Lower leg skin (tissue), 3 donors: ENCODE data around the gene CENPO.

ENCODE experiments used
- CTCF ChIP-seq, 3 donors: fragments of 450-650 bp; IDR thresholded peaks; one replicate each; pipeline ENCODE4 v1.5.1; 2016; ENCODE audit warnings: antibody characterized with exemption in 3 of 3, mild to moderate bottlenecking in 3 of 3, moderate library complexity in 2 of 3
- POLR2A ChIP-seq, 2 donors: fragments of 450-650 bp; IDR thresholded peaks; one replicate each; pipeline ENCODE4 v1.6.1; 2016 to 2017; ENCODE audit warnings: antibody characterized with exemption in 2 of 2, mild to moderate bottlenecking in 1 of 2, moderate library complexity in 1 of 2

GRCh38 chr2:24830786-24831185 lies 37.6 kb downstream of the CENPO start:
- TF ChIP-seq CTCF (IDR thresholded peaks at IDR 0.05) (no peak), POLR2A (IDR thresholded peaks at IDR 0.05) (no peak)
